Nephron (organoid): Measurements from ENCODE around the gene IFT22.
A peak's percentile ranks its signal among the peaks of the same experiment; 100 is the strongest.

Source experiments
- H3K27ac Mint-ChIP-seq, 3 experiments: 2 replicates each; pipeline ENCODE4 v1.8.0; 2020; ENCODE audit warnings: mixed read lengths in 3 of 3, mild to moderate bottlenecking in 2 of 3, moderate library complexity in 1 of 3
- H3K27me3 Mint-ChIP-seq: 2 replicates; pipeline ENCODE4 v1.8.0; 2021; ENCODE audit warnings: low read depth, mild to moderate bottlenecking, moderate library complexity, mixed read lengths
- H3K36me3 Mint-ChIP-seq: 2 replicates; pipeline ENCODE4 v1.8.0; 2020; ENCODE audit warnings: low read depth, mixed read lengths
- H3K4me1 Mint-ChIP-seq: 2 replicates; pipeline ENCODE4 v1.8.0; 2020; ENCODE audit warnings: mixed read lengths
- H3K4me3 Mint-ChIP-seq, 3 experiments: 2 replicates each; pipeline ENCODE4 v1.8.0; 2020; ENCODE audit warnings: mild to moderate bottlenecking in 3 of 3, mixed read lengths in 3 of 3, moderate library complexity in 2 of 3
- H3K9me3 Mint-ChIP-seq: 2 replicates; pipeline ENCODE4 v1.8.0; 2020; ENCODE audit warnings: mixed read lengths
- TF ChIP-seq, protein P1 (sequence below), 3 experiments: fragments of 200-600 bp; sonication (generic); IDR thresholded peaks; one replicate each; pipeline ENCODE4 v1.5.0; 2021; ENCODE audit warnings: antibody characterized with exemption in 3 of 3; ENCODE audit not compliant: unreplicated experiment in 3 of 3

Gene IFT22

DNA sequence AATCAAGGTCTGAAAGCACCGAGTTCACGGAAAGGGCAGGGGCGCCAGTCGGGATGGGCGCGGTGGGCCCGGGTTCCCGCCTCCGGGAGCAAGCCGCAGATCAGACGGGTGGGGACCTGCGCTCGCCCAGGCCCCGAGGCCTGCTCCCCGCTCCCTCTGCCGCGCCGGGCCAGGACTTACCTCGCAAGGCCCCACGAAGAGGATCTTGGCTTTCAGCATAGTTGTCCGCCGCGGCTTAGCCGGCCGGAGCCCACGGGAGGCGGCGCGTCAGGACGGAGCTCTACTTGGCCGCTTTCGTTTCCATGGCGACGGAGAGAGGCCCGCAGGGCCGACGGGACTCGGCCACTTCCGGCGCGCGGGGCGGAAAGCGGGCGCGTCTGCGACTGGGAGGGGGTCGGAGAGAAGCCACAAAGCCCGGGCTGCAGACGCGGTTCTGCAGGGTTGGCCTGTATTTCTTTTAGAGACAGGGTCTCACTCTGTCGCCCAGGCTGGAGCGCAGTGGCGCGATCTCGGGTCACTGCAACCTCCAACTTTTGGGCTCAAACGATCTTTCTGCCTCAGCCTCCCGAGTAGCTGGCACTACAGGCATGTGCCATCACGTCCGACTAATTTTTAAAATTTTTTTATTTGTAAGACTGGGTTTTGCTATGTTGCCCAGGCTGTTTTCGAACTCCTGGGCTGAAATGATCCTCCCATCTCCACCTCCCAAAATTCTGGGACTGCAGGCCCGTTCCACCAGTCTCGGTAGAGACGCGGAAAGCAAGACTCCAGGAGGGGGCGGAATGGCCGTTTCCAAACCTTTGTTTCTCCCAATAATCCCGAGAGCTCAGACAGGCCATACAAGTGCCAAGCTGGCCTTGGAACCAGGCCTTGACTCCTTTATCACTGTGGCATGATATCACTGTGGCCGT is at the start of gene IFT22:
IFT22 (minus strand) TSS at position 322 of the 911 bp plus-strand sequence; CDS start at position 219, 103 bp downstream.
- H3K27ac Mint-ChIP-seq, result peak within 1 kb of the TSS; percentile 99 to 100 (median 99)
- peaks cover 13% of the 10 kb centered on the region for H3K36me3 Mint-ChIP-seq
- H3K27me3 Mint-ChIP-seq, result no peaks in the 10 kb centered on the region
- H3K9me3 Mint-ChIP-seq, result no peaks in the 10 kb centered on the region
- TF ChIP-seq, protein P1, sequence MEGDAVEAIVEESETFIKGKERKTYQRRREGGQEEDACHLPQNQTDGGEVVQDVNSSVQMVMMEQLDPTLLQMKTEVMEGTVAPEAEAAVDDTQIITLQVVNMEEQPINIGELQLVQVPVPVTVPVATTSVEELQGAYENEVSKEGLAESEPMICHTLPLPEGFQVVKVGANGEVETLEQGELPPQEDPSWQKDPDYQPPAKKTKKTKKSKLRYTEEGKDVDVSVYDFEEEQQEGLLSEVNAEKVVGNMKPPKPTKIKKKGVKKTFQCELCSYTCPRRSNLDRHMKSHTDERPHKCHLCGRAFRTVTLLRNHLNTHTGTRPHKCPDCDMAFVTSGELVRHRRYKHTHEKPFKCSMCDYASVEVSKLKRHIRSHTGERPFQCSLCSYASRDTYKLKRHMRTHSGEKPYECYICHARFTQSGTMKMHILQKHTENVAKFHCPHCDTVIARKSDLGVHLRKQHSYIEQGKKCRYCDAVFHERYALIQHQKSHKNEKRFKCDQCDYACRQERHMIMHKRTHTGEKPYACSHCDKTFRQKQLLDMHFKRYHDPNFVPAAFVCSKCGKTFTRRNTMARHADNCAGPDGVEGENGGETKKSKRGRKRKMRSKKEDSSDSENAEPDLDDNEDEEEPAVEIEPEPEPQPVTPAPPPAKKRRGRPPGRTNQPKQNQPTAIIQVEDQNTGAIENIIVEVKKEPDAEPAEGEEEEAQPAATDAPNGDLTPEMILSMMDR (IDR thresholded peaks at IDR 0.05; ENCODE audit: unreplicated experiment in 3 of 3), result peak in 2 of 3 experiments; percentile 30 to 54
- peak within 1 kb of the TSS; percentile 89 to 98 (median 96) for H3K4me3 Mint-ChIP-seq
- H3K4me1 Mint-ChIP-seq, result peaks cover 11% of the 10 kb centered on the region

DNA sequence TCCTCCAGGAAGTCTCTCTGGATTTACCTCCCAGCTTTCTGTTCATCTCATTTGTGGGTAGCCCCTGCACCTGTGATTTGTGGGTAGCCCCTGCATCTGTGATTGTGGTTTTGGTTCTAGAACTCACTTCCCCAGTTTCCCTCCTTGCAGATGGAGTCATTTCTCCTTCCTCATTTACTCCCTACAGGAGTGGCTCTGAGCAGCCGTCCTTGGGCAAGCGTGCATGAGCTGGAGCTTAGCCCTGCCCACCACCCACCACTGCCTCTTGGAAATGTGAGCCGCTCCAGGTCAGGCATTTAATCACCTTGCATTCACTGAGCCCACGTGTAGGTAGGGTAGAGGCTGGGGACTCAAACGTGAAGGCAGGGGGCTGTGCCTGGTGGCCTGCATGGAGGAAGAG is 49.2 kb upstream of the IFT22 start:
- H3K9me3 Mint-ChIP-seq, result peaks cover 5% of the 10 kb centered on the region
- TF ChIP-seq, protein P1 (IDR thresholded peaks at IDR 0.05; ENCODE audit: unreplicated experiment in 3 of 3), result no peak
- peaks cover 29% of the 10 kb centered on the region for H3K36me3 Mint-ChIP-seq
- H3K27me3 Mint-ChIP-seq, result peaks cover 7% of the 10 kb centered on the region
- H3K4me1 Mint-ChIP-seq, result peaks cover 43% of the 10 kb centered on the region
- no peak overlapping the region for H3K27ac Mint-ChIP-seq
- no peak overlapping the region for H3K4me3 Mint-ChIP-seq

DNA sequence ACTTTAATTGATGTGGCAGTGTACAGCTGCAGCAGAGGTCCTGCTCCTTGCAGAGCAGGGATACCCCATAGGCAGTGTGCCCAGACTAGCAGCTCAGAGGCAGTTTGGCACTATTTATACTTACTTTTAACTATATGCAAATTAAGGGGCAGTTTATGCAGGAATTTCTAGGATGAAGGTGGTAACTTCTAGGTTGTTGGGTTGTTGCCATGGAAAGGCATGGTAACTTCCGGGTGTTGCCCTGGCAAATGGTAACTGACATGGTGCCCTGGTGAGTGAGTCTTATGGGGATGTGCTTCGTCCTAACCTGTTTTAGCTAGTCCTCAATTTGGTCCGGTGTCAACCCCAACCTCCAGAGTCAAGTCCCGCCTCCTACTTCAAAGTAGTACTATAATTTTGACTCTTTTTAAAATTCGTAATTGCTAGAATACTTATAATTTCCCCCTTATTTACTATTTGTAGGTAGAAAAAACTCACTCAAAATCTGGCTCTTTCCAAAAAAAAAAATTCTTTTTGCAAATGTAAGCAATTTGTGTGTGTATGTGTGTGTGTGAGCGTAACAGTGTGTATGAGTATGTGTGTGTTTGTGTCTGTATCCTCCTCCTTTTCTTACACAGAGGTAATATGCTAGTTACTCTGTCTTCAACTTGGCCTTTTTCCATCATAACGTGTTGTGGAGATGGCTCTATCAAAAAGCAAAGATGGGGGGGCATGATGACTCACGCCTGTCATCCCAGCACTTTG is 47.0 kb upstream of the IFT22 start:
- peaks cover 33% of the 10 kb centered on the region for H3K36me3 Mint-ChIP-seq
- H3K4me3 Mint-ChIP-seq, result no peak overlapping the region
- H3K4me1 Mint-ChIP-seq, result peaks cover 38% of the 10 kb centered on the region
- H3K9me3 Mint-ChIP-seq, result peaks cover 5% of the 10 kb centered on the region
- TF ChIP-seq, protein P1 (IDR thresholded peaks at IDR 0.05; ENCODE audit: unreplicated experiment in 3 of 3), result no peak
- peaks cover 9% of the 10 kb centered on the region for H3K27me3 Mint-ChIP-seq
- no peak overlapping the region for H3K27ac Mint-ChIP-seq

DNA sequence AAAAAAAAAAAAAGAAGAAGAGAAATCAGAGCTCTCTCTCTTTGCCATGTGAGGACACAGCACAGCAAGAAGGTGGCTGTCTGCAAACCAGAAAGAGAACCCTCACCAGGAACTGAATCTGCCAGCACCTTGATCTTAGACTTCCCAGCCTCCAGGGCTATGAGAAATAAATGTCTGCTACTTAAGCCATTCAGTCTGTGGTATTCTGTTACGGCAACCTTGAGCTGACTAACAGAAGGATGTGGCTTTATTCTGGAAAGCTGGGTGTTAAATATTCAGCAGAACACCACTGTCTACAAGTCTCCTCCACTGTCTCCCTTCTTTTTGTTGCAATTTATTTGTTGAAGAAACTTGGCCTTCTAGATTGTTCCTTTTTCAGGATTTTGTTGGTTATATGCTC is 46.1 kb upstream of the IFT22 start:
- peaks cover 33% of the 10 kb centered on the region for H3K36me3 Mint-ChIP-seq
- no peak overlapping the region for H3K27ac Mint-ChIP-seq
- H3K4me3 Mint-ChIP-seq, result peak overlapping the region in 1 of 3 experiments; percentile 16
- peaks cover 9% of the 10 kb centered on the region for H3K27me3 Mint-ChIP-seq
- H3K4me1 Mint-ChIP-seq, result peaks cover 31% of the 10 kb centered on the region
- H3K9me3 Mint-ChIP-seq, result peaks cover 5% of the 10 kb centered on the region
- TF ChIP-seq, protein P1 (IDR thresholded peaks at IDR 0.05; ENCODE audit: unreplicated experiment in 3 of 3), result no peak

DNA sequence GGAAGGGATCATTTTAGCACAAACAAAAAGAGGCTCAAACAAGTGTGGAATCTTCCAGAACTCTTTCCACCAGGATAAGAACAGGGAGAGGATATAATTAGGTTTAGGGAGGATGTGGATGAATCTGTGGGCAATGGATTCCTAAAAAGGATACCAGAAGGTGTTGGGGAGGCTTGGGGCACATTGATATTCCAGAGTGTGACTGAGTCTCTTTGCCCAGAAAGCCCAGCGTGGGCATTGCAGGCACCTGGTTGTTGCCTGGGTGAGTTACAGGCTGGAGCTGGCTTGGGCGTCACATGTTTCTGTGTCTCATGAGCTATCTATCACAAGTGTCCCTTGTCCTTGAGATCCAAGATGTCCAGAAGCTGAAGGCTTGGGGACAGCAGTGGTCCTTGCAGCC is 44.3 kb upstream of the IFT22 start:
- peaks cover 28% of the 10 kb centered on the region for H3K36me3 Mint-ChIP-seq
- H3K4me1 Mint-ChIP-seq, result peaks cover 26% of the 10 kb centered on the region
- H3K4me3 Mint-ChIP-seq, result peak overlapping the region in 2 of 3 experiments; percentile 65 to 87

More for the DNA sequence above, 44.3 kb upstream of the IFT22 start:
- H3K9me3 Mint-ChIP-seq, result peaks cover 5% of the 10 kb centered on the region
- peak overlapping the region in 1 of 3 experiments; percentile 60 for H3K27ac Mint-ChIP-seq
- peaks cover 3% of the 10 kb centered on the region for H3K27me3 Mint-ChIP-seq
- TF ChIP-seq, protein P1 (IDR thresholded peaks at IDR 0.05; ENCODE audit: unreplicated experiment in 3 of 3), result no peak
